ENCODE data around the gene ZNF524. TPM values are rescaled to one million over a fixed set of nuclear protein-coding genes. Genes with fewer than 3 reads are reported as not detected.

The ZNF524 gene
- total and polyA plus RNA-seq, 2 donors, result 13.3 to 25.0 TPM

GRCh38 chr19:55638864-55639359 is 38.8 kb downstream of the ZNF524 start:
- WGBS, result 91% methylated on average over 6 of the region's 6 CpGs
- Histone ChIP-seq H3K27me3 (ENCODE audit: control insufficient read depth in 2 of 2, insufficient read depth in 1 of 2, low read length in 1 of 2) (peaks cover 0 to 16% of the 10 kb centered on the region in 2 donors), H3K27ac (ENCODE audit: low read depth in 1 of 2, low read length in 1 of 2) (peak overlapping the region in 1 of 2 donors; percentile 86), H3K4me1 (ENCODE audit: control insufficient read depth in 2 of 2, insufficient read depth in 2 of 2, low read length in 2 of 2) (peaks cover 35 to 62% of the 10 kb centered on the region in 2 donors), H3K4me3 (ENCODE audit: low read length in 2 of 2) (no peak overlapping the region), H3K9me3 (ENCODE audit: control insufficient read depth in 2 of 2, insufficient read depth in 1 of 2, low read length in 1 of 2) (peaks cover 0 to 15% of the 10 kb centered on the region in 2 donors), H3K36me3 (ENCODE audit: control insufficient read depth in 2 of 2, insufficient read depth in 2 of 2, low read length in 1 of 2) (peaks cover 0 to 9% of the 10 kb centered on the region in 2 donors)
- peak in 1 of 9 donors; percentile 57 for DNase-seq (ENCODE audit: low read depth in 6 of 9, low spot score in 9 of 9)

- Histone ChIP-seq H3K36me3 (ENCODE audit: control insufficient read depth in 2 of 2, insufficient read depth in 2 of 2, low read length in 1 of 2) (peaks cover 6 to 15% of the 10 kb centered on the region in 2 donors), H3K4me3 (ENCODE audit: low read length in 2 of 2) (peak overlapping the region; percentile 35 to 65), H3K27me3 (ENCODE audit: control insufficient read depth in 2 of 2, insufficient read depth in 1 of 2, low read length in 1 of 2) (peaks cover 0 to 16% of the 10 kb centered on the region in 2 donors), H3K9me3 (ENCODE audit: control insufficient read depth in 2 of 2, insufficient read depth in 1 of 2, low read length in 1 of 2) (peaks cover 0 to 15% of the 10 kb centered on the region in 2 donors), H3K4me1 (ENCODE audit: control insufficient read depth in 2 of 2, insufficient read depth in 2 of 2, low read length in 2 of 2) (peaks cover 43 to 65% of the 10 kb centered on the region in 2 donors), H3K27ac (ENCODE audit: low read depth in 1 of 2, low read length in 1 of 2) (peak overlapping the region; percentile 86 to 91)
- 34% methylated on average over 38 of the region's 38 CpGs for WGBS
- DNase-seq (ENCODE audit: low read depth in 6 of 9, low spot score in 9 of 9), result peak in 4 of 9 donors; percentile 78 to 87 (median 83)
These were observed 40.0 kb downstream of the ZNF524 start for GRCh38 chr19:55640043-55640576.

DNA sequence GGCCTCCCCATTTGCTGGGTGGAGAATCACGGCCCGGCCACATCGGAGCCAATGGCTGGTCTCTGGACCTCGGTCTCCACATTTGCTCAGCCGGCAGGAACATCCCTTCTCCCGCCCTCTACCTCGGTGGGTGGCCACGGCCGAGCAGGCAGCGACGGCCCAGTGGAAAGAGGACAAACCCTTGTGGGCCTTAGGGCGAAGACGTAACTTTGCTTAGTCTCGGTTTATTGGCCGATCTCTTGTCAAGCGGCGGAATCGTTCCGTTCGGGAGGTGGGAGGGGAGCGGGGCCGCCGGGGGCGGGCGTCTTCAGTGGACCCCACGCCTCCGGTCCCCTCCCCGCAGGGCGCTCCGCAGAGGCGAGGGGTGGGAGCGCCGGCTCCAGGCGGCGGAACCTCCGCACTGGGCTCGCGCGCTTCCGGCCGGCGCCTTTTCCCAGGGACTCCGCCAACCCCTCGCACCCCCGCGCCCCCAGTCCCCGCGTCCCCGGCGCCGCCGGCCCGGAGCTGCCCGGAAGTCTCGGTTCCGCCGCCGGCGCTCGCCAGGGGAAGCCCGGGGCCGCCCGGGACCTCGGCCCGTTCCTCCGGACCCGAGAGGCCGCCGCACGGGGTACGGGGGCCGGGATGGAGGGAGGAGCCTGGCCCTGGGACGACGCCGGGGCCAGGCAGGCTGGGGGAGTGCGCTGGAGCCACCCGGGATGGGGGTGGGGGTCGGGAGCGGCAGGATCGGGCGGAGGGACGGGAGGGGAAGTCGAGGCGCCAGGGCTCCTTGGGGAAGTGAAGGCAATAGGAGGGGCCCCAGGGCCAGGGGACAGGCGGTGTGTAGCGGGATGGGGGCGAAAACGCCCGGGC is 40.7 kb downstream of the ZNF524 start, which contains the start of gene ZNF580:
TSS of gene ZNF580 (plus strand) at position 426 of the 849 bp plus-strand sequence. CDS start 1,507 bp downstream, outside the sequence.
- Histone ChIP-seq H3K4me1 (ENCODE audit: control insufficient read depth in 2 of 2, insufficient read depth in 2 of 2, low read length in 2 of 2) (peaks cover 36 to 58% of the 10 kb centered on the region in 2 donors), H3K36me3 (ENCODE audit: control insufficient read depth in 2 of 2, insufficient read depth in 2 of 2, low read length in 1 of 2) (peaks cover 11 to 21% of the 10 kb centered on the region in 2 donors)
- DNase-seq (ENCODE audit: low read depth in 6 of 9, low spot score in 9 of 9), result peak in 3 of 9 donors; percentile 49 to 72 (median 60)

GRCh38 chr19:55641426-55642152 is 41.5 kb downstream of the ZNF524 start:
- peaks cover 0 to 16% of the 10 kb centered on the region in 2 donors for H3K27me3 ChIP-seq (ENCODE audit: control insufficient read depth in 2 of 2, insufficient read depth in 1 of 2, low read length in 1 of 2)
- peak in 1 of 9 donors; percentile 52 for DNase-seq (ENCODE audit: low read depth in 6 of 9, low spot score in 9 of 9)
- H3K36me3 ChIP-seq (ENCODE audit: control insufficient read depth in 2 of 2, insufficient read depth in 2 of 2, low read length in 1 of 2), result peaks cover 11 to 21% of the 10 kb centered on the region in 2 donors
- peaks cover 0 to 15% of the 10 kb centered on the region in 2 donors for H3K9me3 ChIP-seq (ENCODE audit: control insufficient read depth in 2 of 2, insufficient read depth in 1 of 2, low read length in 1 of 2)
- H3K4me3 ChIP-seq (ENCODE audit: low read length in 2 of 2), result peak overlapping the region; percentile 65 to 76
- under 1% methylated on average over 25 of the region's 25 CpGs for WGBS
- H3K27ac ChIP-seq (ENCODE audit: low read depth in 1 of 2, low read length in 1 of 2), result peak overlapping the region; percentile 81 to 91
- peaks cover 30 to 51% of the 10 kb centered on the region in 2 donors for H3K4me1 ChIP-seq (ENCODE audit: control insufficient read depth in 2 of 2, insufficient read depth in 2 of 2, low read length in 2 of 2)

More for the DNA sequence above, 40.7 kb downstream of the ZNF524 start, which contains the start of gene ZNF580:
- peak within 1 kb of the TSS; percentile 65 to 76 for H3K4me3 ChIP-seq (ENCODE audit: low read length in 2 of 2)
- H3K27me3 ChIP-seq (ENCODE audit: control insufficient read depth in 2 of 2, insufficient read depth in 1 of 2, low read length in 1 of 2), result peaks cover 0 to 16% of the 10 kb centered on the region in 2 donors
- WGBS, result 2% methylated on average over 89 of the region's 89 CpGs
- peaks cover 0 to 15% of the 10 kb centered on the region in 2 donors for H3K9me3 ChIP-seq (ENCODE audit: control insufficient read depth in 2 of 2, insufficient read depth in 1 of 2, low read length in 1 of 2)
- peak within 1 kb of the TSS; percentile 86 to 91 for H3K27ac ChIP-seq (ENCODE audit: low read depth in 1 of 2, low read length in 1 of 2)

DNA sequence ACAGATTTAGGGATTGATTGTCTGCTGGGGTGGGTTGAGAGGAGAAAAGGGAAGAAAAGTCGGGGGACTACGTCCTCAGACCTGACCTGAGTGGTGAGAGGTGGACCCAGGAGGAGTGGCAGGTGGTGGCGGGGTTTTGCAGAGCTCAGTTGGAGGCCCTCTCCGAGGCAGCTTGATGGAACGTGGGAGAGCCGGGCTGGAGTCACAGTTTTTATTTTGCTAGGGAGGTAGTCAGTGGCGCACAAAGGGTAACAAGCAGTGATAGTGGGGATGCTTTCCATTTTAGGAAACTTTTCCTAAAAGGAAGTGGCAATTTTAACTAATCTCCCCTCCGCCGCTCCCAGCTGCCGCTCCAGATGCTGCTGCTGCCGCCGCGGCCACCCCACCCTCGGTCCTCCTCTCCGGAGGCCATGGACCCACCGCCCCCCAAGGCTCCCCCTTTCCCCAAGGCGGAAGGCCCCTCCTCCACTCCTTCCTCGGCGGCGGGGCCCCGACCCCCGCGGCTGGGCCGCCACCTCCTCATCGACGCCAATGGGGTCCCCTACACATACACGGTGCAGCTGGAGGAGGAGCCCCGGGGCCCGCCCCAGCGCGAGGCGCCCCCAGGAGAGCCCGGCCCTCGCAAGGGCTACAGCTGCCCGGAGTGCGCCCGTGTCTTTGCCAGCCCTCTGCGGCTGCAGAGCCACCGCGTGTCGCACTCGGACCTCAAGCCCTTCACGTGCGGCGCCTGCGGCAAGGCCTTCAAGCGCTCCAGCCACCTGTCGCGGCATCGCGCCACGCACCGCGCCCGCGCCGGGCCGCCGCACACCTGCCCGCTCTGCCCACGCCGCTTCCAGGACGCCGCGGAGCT is 42.3 kb downstream of the ZNF524 start:
- DNase-seq (ENCODE audit: low read depth in 6 of 9, low spot score in 9 of 9), result peak in 1 of 9 donors; percentile 36
- 2% methylated on average over 65 of the region's 65 CpGs for WGBS
- peaks cover 0 to 15% of the 10 kb centered on the region in 2 donors for H3K9me3 ChIP-seq (ENCODE audit: control insufficient read depth in 2 of 2, insufficient read depth in 1 of 2, low read length in 1 of 2)

GRCh38 chr19:55643003-55643886 is 43.2 kb downstream of the ZNF524 start, which contains the start of gene ZNF581:
ZNF581 (plus strand) TSS chr19:55643649; CDS start chr19:55644572, 923 bp downstream.
- WGBS, result 3% methylated on average over 56 of the region's 56 CpGs
- H3K27me3 ChIP-seq (ENCODE audit: control insufficient read depth in 2 of 2, insufficient read depth in 1 of 2, low read length in 1 of 2), result peaks cover 0 to 16% of the 10 kb centered on the region in 2 donors
- H3K4me1 ChIP-seq (ENCODE audit: control insufficient read depth in 2 of 2, insufficient read depth in 2 of 2, low read length in 2 of 2), result peaks cover 27 to 60% of the 10 kb centered on the region in 2 donors
- H3K27ac ChIP-seq (ENCODE audit: low read depth in 1 of 2, low read length in 1 of 2), result peak within 1 kb of the TSS; percentile 77 to 93
- H3K36me3 ChIP-seq (ENCODE audit: control insufficient read depth in 2 of 2, insufficient read depth in 2 of 2, low read length in 1 of 2), result peaks cover 11 to 12% of the 10 kb centered on the region in 2 donors
- DNase-seq (ENCODE audit: low read depth in 6 of 9, low spot score in 9 of 9), result peak in 4 of 9 donors; percentile 60 to 85 (median 74)
- H3K4me3 ChIP-seq (ENCODE audit: low read length in 2 of 2), result peak within 1 kb of the TSS; percentile 65 to 76
- peaks cover 0 to 15% of the 10 kb centered on the region in 2 donors for H3K9me3 ChIP-seq (ENCODE audit: control insufficient read depth in 2 of 2, insufficient read depth in 1 of 2, low read length in 1 of 2)

More for the DNA sequence above, 42.3 kb downstream of the ZNF524 start:
- Histone ChIP-seq H3K27ac (ENCODE audit: low read depth in 1 of 2, low read length in 1 of 2) (peak overlapping the region; percentile 71 to 91), H3K4me3 (ENCODE audit: low read length in 2 of 2) (peak overlapping the region; percentile 65 to 76), H3K36me3 (ENCODE audit: control insufficient read depth in 2 of 2, insufficient read depth in 2 of 2, low read length in 1 of 2) (peaks cover 11 to 21% of the 10 kb centered on the region in 2 donors), H3K27me3 (ENCODE audit: control insufficient read depth in 2 of 2, insufficient read depth in 1 of 2, low read length in 1 of 2) (peaks cover 0 to 16% of the 10 kb centered on the region in 2 donors), H3K4me1 (ENCODE audit: control insufficient read depth in 2 of 2, insufficient read depth in 2 of 2, low read length in 2 of 2) (peaks cover 29 to 54% of the 10 kb centered on the region in 2 donors)

GRCh38 chr19:55643887-55644176 is 43.7 kb downstream of the ZNF524 start:
- H3K27ac ChIP-seq (ENCODE audit: low read depth in 1 of 2, low read length in 1 of 2), result peak overlapping the region; percentile 2 to 53
- DNase-seq (ENCODE audit: low read depth in 6 of 9, low spot score in 9 of 9), result no peak
- H3K27me3 ChIP-seq (ENCODE audit: control insufficient read depth in 2 of 2, insufficient read depth in 1 of 2, low read length in 1 of 2), result peaks cover 0 to 16% of the 10 kb centered on the region in 2 donors
- peaks cover 31 to 65% of the 10 kb centered on the region in 2 donors for H3K4me1 ChIP-seq (ENCODE audit: control insufficient read depth in 2 of 2, insufficient read depth in 2 of 2, low read length in 2 of 2)
- under 1% methylated on average over 15 of the region's 15 CpGs for WGBS
- peaks cover 11 to 12% of the 10 kb centered on the region in 2 donors for H3K36me3 ChIP-seq (ENCODE audit: control insufficient read depth in 2 of 2, insufficient read depth in 2 of 2, low read length in 1 of 2)
- peak overlapping the region; percentile 63 to 65 for H3K4me3 ChIP-seq (ENCODE audit: low read length in 2 of 2)
- peaks cover 0 to 15% of the 10 kb centered on the region in 2 donors for H3K9me3 ChIP-seq (ENCODE audit: control insufficient read depth in 2 of 2, insufficient read depth in 1 of 2, low read length in 1 of 2)

All from thymus (tissue), 11 donors.